ENCODE measurements around the gene CCDC157.
A peak's percentile ranks its signal among the peaks of the same experiment; 100 is the strongest.

Gene CCDC157

DNA sequence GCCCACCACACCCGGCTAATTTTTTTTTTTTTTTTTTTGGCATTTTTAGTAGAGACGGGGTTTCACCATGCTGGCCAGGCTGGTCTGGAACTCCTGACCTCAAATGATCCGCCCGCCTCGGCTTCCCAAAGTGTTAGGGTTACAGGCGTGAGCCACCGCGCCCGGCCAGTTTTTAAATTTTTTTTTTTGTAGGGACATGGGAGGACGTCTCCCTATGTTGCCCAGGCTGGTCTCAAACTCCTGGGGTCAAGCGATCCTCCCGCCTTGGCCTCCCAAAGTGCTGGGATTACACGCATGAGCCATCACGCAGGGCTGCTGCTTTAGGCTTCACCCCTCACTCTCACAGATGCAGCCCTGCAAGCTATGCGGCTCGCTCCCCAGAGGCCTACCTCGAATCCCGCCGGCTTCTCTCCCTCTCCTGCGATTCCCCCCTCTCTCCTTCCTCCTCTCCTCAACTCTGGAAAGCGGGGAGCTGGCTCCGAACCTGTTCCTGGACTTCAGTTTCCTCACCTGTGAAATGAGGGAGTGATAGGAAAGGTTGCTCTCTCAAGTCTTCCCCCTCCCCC, 926 bp downstream of the CCDC157 start:
- DNase-seq: no peak

DNA sequence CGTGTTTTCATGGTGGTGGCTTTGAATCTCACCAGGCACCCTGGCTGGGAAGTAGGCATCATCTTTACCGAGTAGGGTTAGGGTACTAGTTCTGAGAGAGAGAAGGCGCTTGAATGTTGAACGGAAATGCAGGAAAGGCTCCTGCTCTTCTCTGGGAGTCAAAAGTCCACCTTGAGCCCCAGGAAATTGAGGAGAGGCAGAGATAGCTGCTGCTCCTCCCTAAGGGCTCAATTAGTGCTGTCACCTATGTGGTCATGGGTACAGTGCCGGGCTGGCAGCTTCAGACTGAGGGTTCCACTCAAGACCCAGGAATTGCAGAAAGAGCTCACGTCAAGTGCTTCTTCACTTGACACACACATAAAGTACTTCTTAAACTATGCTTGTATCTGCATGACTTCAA, 1.7 kb downstream of the CCDC157 start:
- DNase-seq: no peak

GRCh38 chr22:30361916-30362650, 5.3 kb downstream of the CCDC157 start:
- DNase-seq: no peak

DNA sequence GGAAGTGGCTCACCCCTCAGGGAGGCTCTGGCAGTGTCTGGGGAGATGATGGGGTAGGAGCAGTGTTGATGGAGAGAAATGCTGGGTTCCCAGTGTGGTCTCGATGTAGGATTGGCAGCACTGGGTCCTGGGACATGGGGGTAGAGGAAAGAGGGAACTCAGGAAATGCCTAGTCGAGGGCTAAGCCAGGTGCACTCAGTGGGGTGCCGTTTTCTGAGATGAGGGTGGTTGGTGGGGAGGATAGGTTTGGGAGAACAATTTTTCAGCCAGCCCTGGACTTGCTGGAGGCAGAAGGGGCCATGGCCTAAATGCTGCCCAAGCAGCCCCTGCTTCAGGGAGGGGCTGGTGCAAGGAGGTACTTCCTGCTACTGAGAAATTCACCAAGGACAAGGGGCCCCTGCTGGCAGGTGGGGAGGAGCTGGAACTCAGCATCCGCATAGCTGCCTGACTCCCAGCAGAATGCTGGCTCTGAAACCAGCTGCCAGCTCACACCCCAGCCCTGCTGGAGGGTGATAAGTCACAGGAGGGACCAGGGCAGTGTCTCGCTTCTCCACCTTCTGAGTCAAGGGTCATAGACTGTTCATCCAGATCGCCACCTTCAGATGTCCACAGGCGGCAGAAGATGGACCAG, 6.0 kb downstream of the CCDC157 start:
- no peak for DNase-seq

- DNase-seq: no peak
Measured at GRCh38 chr22:30365891-30366290, 9.1 kb downstream of the CCDC157 start.

GRCh38 chr22:30368420-30368819, 11.6 kb downstream of the CCDC157 start:
- no peak for DNase-seq

DNA sequence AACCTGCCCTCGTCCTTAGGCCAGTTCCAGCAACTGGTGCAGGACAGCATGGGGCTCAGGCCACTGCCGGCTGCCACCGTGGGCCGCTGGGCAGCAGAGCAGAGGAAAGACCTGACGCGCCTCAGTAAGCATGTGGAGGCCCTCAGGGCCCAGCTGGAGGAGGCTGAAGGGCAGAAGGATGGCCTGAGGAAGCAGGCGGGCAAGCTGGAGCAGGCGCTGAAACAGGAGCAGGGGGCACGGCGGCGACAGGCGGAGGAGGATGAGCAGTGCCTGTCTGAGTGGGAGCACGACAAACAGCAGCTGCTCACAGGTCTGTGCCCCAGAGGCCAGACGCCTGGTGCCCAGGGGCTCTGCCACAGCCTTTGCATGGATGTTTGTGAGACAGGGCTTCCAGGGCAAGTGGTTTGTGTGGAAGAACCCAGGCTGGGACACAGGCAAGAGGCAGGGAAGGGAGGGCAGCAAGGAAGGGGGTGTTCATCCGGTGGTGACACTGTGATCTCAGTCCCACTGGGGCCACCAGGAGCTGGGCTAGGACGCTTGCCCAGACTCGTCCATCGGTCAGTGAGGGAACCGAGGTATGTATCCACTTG, 13.9 kb downstream of the CCDC157 start:
- DNase-seq: peak; percentile 1

- no peak for DNase-seq
Measured at GRCh38 chr22:30371321-30371720, 14.5 kb downstream of the CCDC157 start.

- no peak for DNase-seq
Measured at GRCh38 chr22:30371981-30372380, 15.2 kb downstream of the CCDC157 start.

GRCh38 chr22:30372915-30373314, 16.1 kb downstream of the CCDC157 start:
- DNase-seq: no peak

- DNase-seq: no peak
Measured at GRCh38 chr22:30373331-30374325, 16.8 kb downstream of the CCDC157 start.

DNA sequence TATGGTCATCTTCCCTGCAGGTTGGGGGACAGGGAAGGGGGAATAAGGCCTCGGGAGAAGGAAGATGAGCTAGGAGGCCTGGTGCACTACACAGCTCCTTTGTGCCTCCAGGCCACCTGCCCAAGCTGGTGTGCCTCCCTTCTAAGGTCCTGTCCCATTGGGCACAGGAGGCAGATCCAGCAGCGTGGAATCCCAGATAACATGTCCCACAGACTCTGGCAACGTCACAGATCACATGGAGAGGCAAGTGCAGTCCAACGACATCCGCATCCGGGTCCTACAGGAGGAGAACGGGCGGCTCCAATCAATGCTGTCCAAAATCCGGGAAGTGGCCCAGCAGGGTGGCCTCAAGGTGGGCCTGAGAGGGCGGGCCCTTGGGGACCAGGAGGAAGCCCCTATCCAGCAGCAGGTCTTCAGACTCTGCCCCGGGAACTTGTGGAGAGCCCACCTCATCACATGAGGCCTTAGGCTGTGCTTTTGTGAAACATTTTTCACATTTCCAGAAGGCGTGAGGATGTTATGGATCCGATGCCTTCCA, 18.6 kb downstream of the CCDC157 start:
- no peak for DNase-seq

GRCh38 chr22:30380011-30380410, 23.2 kb downstream of the CCDC157 start:
- DNase-seq: no peak

GRCh38 chr22:30381264-30381663, 24.5 kb downstream of the CCDC157 start:
- no peak for DNase-seq

DNA sequence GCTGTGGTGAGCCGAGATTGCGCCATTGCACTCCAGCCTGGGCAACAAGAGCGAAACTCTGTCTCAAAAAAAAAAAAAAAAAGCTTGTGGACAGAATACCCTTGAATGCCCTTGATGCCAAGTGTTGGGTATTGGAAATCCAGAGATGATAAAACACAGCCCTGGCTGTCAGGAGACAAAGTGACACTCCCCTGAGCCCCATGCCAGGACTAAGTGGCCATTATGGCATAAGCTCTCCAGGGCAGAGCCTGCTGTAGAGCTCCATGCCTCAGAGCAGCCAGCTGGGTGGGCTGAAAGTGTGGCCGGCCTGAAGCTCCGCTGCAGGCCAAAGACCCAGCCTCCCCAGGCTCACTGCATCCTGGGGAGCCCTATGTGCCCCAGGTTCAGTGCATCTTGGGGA, 25.5 kb downstream of the CCDC157 start:
- no peak for DNase-seq

- no peak for DNase-seq
Measured at GRCh38 chr22:30383061-30383460, 26.3 kb downstream of the CCDC157 start.

GRCh38 chr22:30385942-30386341, 29.1 kb downstream of the CCDC157 start:
- DNase-seq: no peak

DNA sequence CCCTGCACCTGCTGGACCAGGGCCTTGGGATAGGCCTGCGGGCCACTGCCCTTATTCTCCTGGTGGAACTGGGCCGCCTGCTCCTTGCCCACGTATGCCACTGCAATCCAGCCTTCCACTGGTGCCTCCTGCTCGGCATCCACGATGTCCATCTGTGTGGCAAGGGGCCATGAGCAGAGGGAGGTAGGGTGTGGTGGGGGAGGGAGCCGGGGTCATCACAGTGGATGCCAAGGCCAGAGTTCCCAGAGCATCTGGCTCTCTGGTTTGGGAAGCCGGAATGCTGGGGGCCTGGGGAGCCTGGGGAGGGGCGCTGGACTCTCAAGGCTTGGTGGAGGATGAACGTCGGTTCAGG, 29.8 kb downstream of the CCDC157 start:
- DNase-seq: no peak

DNA sequence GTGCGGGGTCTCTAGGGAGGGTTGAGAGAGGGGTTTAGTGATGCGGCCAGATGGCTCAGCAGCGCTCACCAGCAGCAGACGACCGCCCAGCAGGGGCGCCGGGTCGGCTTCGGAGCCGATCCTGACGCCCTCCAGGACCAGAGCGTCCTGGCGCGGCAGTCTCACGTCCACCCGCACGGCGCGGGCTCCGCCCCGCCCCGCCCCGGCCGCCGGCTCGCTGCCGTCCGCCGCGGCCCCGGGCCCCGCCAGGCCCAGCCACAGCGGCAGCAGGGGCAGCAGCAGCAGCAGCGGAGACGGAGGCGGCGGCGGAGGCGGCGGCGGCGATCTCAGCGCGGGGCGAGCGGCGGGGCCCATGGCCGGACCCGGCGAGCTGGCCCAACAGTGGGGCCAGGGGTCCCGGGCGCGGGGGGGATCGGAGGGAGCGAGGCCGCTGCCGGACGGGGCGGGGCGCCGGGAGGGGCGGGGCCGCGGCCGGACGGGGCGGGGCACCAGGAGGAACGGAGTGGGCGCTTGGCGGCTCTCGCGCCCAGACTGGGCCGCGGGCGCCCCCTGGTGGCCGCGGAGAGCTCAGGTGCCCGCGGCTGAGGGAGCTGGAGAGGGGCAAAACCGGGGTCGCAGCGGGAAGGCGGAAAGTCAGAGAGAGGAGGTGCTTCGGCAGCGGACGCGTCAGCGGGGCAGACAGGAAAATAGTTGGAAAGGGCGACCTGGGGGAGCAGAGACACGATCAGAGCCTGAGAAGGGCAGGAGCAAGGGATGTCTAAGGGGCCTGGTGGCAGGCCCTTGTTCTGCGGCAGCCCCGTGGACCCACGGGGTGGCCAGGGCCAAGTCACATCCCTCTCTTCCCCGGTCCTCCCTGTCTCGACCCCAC, 30.4 kb downstream of the CCDC157 start, which contains the start of gene RNF215:
Gene RNF215 (minus strand): TSS at position 452 of the 868 bp plus-strand sequence. CDS start 98 bp downstream, at position 354.
- peak; percentile 39 for DNase-seq

GRCh38 chr22:30390974-30391691, 34.3 kb downstream of the CCDC157 start:
- peak; percentile 56 for DNase-seq
